ENCODE results near the gene ACTR1A.
"Not testable (repeated sequence)": the region's sequence is repeated elsewhere in the genome, so short reads cannot be mapped to it uniquely, and the experiment has no call there.

ACTR1A gene

DNA sequence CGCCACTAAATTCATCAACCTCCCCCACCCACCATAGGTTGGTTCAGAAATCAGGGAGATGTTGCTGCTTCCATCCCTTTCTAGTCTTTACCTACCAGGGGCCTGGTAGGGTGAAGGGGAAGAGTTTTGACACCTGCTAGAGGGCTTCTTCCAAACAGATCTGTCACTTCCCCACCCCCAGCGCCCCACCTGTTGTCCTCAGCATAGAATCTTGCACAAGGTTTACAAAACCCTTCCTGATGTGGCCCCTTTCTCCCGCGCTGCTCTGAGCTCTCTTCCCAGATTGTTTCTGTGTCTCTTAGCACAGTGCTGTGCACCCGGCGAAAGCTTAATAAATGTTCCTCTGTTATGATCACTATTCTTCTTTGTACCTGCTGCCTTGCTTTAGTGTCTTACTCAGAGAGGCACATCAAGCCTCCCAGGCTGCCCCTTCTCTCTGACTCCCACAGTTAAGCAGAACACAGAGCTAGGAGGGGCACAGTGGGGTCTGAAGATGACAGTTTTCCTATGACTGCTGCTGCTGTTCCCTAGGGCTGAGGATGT, 39.9 kb downstream of the ACTR1A start:
- TF ChIP-seq, protein P1, sequence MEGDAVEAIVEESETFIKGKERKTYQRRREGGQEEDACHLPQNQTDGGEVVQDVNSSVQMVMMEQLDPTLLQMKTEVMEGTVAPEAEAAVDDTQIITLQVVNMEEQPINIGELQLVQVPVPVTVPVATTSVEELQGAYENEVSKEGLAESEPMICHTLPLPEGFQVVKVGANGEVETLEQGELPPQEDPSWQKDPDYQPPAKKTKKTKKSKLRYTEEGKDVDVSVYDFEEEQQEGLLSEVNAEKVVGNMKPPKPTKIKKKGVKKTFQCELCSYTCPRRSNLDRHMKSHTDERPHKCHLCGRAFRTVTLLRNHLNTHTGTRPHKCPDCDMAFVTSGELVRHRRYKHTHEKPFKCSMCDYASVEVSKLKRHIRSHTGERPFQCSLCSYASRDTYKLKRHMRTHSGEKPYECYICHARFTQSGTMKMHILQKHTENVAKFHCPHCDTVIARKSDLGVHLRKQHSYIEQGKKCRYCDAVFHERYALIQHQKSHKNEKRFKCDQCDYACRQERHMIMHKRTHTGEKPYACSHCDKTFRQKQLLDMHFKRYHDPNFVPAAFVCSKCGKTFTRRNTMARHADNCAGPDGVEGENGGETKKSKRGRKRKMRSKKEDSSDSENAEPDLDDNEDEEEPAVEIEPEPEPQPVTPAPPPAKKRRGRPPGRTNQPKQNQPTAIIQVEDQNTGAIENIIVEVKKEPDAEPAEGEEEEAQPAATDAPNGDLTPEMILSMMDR (IDR thresholded peaks at IDR 0.05; ENCODE audit: insufficient read depth, missing control alignments): no peak
- FAIRE-seq (no peak), DNase-seq (ENCODE audit: insufficient read length, low spot score) (no peak)

DNA sequence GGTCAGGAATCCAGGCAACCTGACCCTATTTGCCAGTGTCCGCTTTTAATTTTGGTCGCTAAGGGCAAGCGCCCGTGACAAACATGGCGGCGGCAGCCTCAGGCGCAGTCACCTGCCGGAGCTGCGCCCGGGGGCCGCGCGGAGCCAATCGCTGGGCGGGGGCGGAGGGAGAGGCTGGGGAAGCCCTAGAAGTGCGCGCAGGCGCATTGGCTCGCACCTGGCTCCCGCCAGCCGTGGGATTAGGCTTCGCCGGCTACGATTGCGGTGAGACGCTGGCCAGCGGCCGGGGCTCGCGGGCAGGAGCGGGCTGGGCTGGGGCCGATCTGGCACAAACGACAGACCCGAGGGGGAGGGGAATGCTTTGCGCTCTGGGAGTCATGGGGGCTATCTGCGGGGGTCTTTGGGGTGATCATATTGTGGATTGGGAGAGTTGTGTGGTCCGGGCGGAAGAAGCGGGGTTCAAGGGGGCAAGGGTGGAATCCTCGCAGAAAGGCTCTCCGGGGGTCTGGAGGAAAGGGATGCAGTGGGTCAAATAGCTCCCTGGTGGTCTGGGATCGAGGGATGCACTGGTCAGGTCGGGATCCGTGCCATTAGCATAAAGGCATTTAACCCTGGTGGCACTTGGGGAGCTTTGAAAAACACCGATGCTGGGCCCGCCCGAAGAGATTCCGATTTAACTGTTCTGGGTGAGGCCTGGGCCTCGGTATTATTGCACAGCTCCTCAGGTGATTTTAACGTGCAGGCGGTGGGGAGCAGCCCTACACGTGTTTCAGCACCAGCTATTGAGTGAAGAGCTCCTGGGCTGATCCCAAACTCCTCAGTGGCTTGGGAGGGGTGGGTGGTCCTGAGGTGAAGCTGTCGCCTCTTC, 41.1 kb downstream of the ACTR1A start:
- FAIRE-seq (no peak), DNase-seq (ENCODE audit: insufficient read length, low spot score) (peak; percentile 94)
- TF ChIP-seq, protein P1 (IDR thresholded peaks at IDR 0.05; ENCODE audit: insufficient read depth, missing control alignments): no peak

DNA sequence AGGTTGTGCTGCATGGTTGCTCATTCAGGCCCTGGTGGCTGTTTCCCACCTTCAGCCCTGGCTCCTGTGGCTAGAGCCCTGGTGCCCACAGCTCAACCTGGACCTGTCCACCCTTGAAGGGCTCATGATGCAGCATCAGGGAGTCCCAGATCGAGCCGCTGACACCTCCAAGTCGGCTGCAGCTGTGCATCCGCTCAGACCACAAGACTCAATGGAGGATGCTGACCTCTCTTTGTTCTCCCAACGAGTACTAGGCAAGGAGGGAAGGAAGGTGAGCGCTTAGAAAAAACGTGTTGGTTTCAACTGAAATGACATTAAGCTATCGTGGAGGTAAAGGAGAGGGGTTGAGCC, 41.7 kb downstream of the ACTR1A start:
- DNase-seq (ENCODE audit: insufficient read length, low spot score) (no peak), FAIRE-seq (no peak)
- TF ChIP-seq, protein P1 (IDR thresholded peaks at IDR 0.05; ENCODE audit: insufficient read depth, missing control alignments): no peak

DNA sequence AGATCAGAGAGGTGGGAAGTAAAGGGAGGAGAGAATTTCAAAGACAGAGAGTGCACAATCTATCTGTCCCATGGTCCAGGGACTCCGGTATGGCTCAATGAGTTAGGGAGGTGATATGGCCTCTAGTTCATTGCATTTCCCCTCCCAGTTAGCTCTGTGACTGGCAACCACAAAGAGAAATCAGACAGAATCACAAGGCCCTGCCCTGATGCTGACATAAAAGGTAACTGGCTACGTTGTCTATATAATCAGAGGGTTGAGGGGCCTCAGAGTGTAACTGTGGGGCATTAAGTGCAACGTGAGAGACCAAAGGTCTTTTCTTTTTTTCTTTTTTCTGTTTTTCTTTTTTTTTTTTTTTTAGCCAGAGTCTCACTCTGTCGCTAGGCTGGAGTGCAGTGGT, 43.9 kb downstream of the ACTR1A start:
- DNase-seq (ENCODE audit: insufficient read length, low spot score): no peak
- no peak for FAIRE-seq
- TF ChIP-seq, protein P1 (IDR thresholded peaks at IDR 0.05; ENCODE audit: insufficient read depth, missing control alignments): no peak

DNA sequence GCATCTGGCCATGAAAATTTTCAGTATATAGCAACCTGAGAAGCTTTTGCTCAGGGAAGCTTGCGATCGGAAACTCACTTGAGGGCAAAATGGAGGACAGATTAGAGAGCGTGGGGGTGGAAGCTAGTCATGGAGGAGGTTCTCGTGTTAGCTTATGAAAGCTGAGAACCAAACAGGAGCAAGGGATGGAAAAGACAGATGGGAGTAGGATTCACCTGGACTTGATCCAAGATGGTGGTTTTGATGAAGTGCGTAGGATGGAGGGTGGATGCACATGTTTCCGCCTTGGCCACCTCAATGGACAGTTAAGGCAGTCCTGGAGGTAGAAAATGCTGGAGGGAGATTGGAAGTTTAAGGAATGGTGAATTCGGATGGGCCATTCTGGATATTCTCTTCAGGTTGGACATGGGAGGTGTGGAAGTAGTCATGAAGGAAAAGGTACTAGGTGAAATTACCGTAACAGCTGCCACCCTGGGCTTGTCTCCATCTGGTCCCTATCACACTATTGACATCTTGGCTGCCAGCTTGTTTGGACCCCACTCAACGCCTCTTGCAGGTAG, 44.8 kb downstream of the ACTR1A start:
- TF ChIP-seq, protein P1 (IDR thresholded peaks at IDR 0.05; ENCODE audit: insufficient read depth, missing control alignments): no peak
- DNase-seq (ENCODE audit: insufficient read length, low spot score) (no peak), FAIRE-seq (no peak)

DNA sequence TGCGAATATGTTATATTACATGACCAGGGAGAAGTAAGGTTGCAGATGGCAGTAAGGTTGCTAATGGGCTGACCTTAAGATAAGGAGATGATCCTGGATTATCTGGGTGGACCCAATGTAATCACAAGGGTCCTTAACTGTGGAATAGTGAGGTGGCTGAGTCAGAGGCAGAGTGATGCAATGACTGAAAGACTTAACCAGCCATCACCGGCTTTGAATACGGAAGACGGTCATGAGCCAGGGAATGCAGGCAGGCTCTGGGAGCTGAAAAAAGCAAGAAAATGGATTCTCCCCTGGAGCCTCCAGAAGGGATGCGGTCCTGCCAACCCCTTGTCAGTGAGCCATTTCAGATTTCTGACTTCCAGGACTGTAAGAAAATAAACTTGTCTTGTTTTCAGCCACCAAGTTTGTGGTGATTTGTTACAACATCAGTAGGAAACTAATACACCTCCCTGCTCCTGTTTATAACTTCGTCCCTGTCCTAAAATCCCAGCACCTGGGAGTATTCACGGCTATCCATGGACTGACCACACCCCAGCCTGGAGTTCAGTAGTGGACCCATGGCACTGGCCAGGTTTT, 46.5 kb downstream of the ACTR1A start:
- TF ChIP-seq, protein P1 (IDR thresholded peaks at IDR 0.05; ENCODE audit: insufficient read depth, missing control alignments): no peak

DNA sequence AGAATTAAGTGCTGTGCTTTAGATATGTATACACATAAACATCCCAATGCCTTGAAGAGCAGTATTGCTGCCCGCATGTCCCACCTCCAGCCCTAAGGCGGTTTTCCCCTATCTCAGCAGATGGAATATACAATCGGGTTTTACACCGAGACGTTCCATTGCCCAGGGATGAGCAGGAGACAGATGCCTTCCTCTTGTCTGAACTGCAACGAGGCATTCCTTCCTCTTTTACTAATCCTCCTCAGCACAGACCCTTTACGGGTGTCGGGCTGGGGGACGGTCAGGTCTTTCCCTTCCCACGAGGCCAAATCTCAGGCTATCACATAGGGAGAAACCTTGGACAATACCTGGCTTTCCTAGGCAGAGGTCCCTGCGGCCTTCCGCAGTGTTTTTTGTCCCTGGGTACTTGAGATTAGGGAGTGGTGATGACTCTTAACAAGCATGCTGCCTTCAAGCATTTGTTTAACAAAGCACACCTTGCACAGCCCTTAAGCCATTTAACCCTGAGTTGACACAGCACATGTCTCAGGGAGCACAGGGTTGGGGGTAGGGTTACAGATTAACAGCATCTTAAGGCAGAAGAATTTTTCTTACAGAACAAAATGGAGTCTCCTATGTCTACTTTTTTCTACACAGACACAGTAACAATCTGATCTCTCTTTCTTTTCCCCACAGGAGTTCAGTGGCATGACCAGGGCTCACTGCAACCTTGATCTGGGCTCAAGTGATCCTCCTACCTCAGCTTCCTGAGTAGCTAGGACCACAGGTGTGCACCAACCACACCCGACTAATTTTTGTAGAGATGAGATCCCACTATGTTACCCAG, 47.6 kb downstream of the ACTR1A start:
- DNase-seq (ENCODE audit: insufficient read length, low spot score); FAIRE-seq: not testable (repeated sequence)

More for the DNA sequence above, 46.5 kb downstream of the ACTR1A start:
- DNase-seq (ENCODE audit: insufficient read length, low spot score): peak; percentile 73
- peak; percentile 92 for FAIRE-seq

Data from D721Med (cell line).